ENCODE results near the gene PPP1R3C.

The PPP1R3C gene

GRCh38 chr10:91668913-91669312 lies 36.0 kb upstream of the PPP1R3C start:
- Histone ChIP-seq H3K4me2 (ENCODE audit: low read depth, low read length, poor library complexity, severe bottlenecking) (no peak overlapping the region), H3K79me2 (ENCODE audit: insufficient read depth, low read length) (no peaks in the 10 kb centered on the region), H2AFZ (ENCODE audit: low read length) (no peak overlapping the region), H3K9me2 (replicated peaks; ENCODE audit: low read depth, low read length) (no peaks in the 10 kb centered on the region), H3K9me3 (ENCODE audit: insufficient read depth, low read depth, low read length) (no peaks in the 10 kb centered on the region), H3K4me1 (ENCODE audit: insufficient read depth, low read length, poor library complexity, severe bottlenecking) (peaks cover 12% of the 10 kb centered on the region), H3F3A (ENCODE audit: low read depth) (no peaks in the 10 kb centered on the region), H3K9ac (ENCODE audit: low read depth, low read length, poor library complexity, severe bottlenecking) (no peak overlapping the region), H3K27me3 (ENCODE audit: insufficient read depth, low read length, poor library complexity, severe bottlenecking) (no peaks in the 10 kb centered on the region), H4K20me1 (ENCODE audit: insufficient read depth, low read length, poor library complexity, severe bottlenecking) (no peaks in the 10 kb centered on the region), H3K4me3 (ENCODE audit: low read length, poor library complexity, severe bottlenecking) (no peak overlapping the region), H3K36me3 (ENCODE audit: insufficient read depth, low read length) (no peaks in the 10 kb centered on the region)
- TF ChIP-seq EZH2phosphoT487 (IDR thresholded peaks at IDR 0.05; ENCODE audit: borderline replicate concordance) = no peak
- TF ChIP-seq CTCF (conservative IDR thresholded peaks at IDR 0.05; ENCODE audit: low read length) = no peak

GRCh38 chr10:91665842-91666241 lies 33.0 kb upstream of the PPP1R3C start:
- no peaks in the 10 kb centered on the region for H3K79me2 ChIP-seq (ENCODE audit: insufficient read depth, low read length)
- no peaks in the 10 kb centered on the region for H3F3A ChIP-seq (ENCODE audit: low read depth)
- H3K9me2 ChIP-seq (replicated peaks; ENCODE audit: low read depth, low read length) = no peaks in the 10 kb centered on the region
- H3K36me3 ChIP-seq (ENCODE audit: insufficient read depth, low read length) = no peaks in the 10 kb centered on the region
- H4K20me1 ChIP-seq (ENCODE audit: insufficient read depth, low read length, poor library complexity, severe bottlenecking) = no peaks in the 10 kb centered on the region
- no peaks in the 10 kb centered on the region for H3K27me3 ChIP-seq (ENCODE audit: insufficient read depth, low read length, poor library complexity, severe bottlenecking)
- H3K4me3 ChIP-seq (ENCODE audit: low read length, poor library complexity, severe bottlenecking) = no peak overlapping the region
- no peaks in the 10 kb centered on the region for H3K9me3 ChIP-seq (ENCODE audit: insufficient read depth, low read depth, low read length)
- no peak overlapping the region for H3K9ac ChIP-seq (ENCODE audit: low read depth, low read length, poor library complexity, severe bottlenecking)
- no peaks in the 10 kb centered on the region for H3K4me1 ChIP-seq (ENCODE audit: insufficient read depth, low read length, poor library complexity, severe bottlenecking)
- H3K4me2 ChIP-seq (ENCODE audit: low read depth, low read length, poor library complexity, severe bottlenecking) = no peak overlapping the region
- H2AFZ ChIP-seq (ENCODE audit: low read length) = no peak overlapping the region
- TF ChIP-seq CTCF (conservative IDR thresholded peaks at IDR 0.05; ENCODE audit: low read length) (no peak), EZH2phosphoT487 (IDR thresholded peaks at IDR 0.05; ENCODE audit: borderline replicate concordance) (no peak)

- Histone ChIP-seq H3K9ac (ENCODE audit: low read depth, low read length, poor library complexity, severe bottlenecking) (no peak overlapping the region), H3K79me2 (ENCODE audit: insufficient read depth, low read length) (no peaks in the 10 kb centered on the region), H3K9me2 (replicated peaks; ENCODE audit: low read depth, low read length) (no peaks in the 10 kb centered on the region), H3K36me3 (ENCODE audit: insufficient read depth, low read length) (no peaks in the 10 kb centered on the region), H3F3A (ENCODE audit: low read depth) (no peaks in the 10 kb centered on the region), H3K27me3 (ENCODE audit: insufficient read depth, low read length, poor library complexity, severe bottlenecking) (no peaks in the 10 kb centered on the region), H4K20me1 (ENCODE audit: insufficient read depth, low read length, poor library complexity, severe bottlenecking) (no peaks in the 10 kb centered on the region), H3K4me2 (ENCODE audit: low read depth, low read length, poor library complexity, severe bottlenecking) (no peak overlapping the region), H3K4me3 (ENCODE audit: low read length, poor library complexity, severe bottlenecking) (no peak overlapping the region), H3K9me3 (ENCODE audit: insufficient read depth, low read depth, low read length) (no peaks in the 10 kb centered on the region), H3K4me1 (ENCODE audit: insufficient read depth, low read length, poor library complexity, severe bottlenecking) (no peaks in the 10 kb centered on the region), H2AFZ (ENCODE audit: low read length) (no peak overlapping the region)
- TF ChIP-seq EZH2phosphoT487 (IDR thresholded peaks at IDR 0.05; ENCODE audit: borderline replicate concordance) = no peak
- no peak for TF ChIP-seq CTCF (conservative IDR thresholded peaks at IDR 0.05; ENCODE audit: low read length)
These were observed 31.6 kb upstream of the PPP1R3C start for GRCh38 chr10:91664426-91664825.
